BJ (cell line): ENCODE data around the gene KRT8. TPM values are rescaled to one million over a fixed set of nuclear protein-coding genes. Genes with fewer than 3 reads are reported as not detected.
"Not testable (repeated sequence)": the region's sequence is repeated elsewhere in the genome, so short reads cannot be mapped to it uniquely, and the experiment has no call there.

ENCODE experiments used
- CTCF ChIA-PET: fragments of 350-600 bp; formaldehyde crosslinking; extraction: SDS; loops from one replicate; lab custom pipeline; 2021; ENCODE audit warnings: antibody characterized with exemption, inconsistent platforms; lab: Yijun Ruan, JAX
- POLR2A ChIA-PET: fragments of 300-600 bp; sonication (Branson Sonifier 250); formaldehyde crosslinking; extraction: SDS; loops from one replicate; lab custom pipeline; 2021; ENCODE audit warnings: antibody characterized with exemption; lab: Charles Lee
- DNase-seq: peaks from one replicate; pipeline ENCODE4 v3.0.0-alpha.2; 2011; ENCODE audit warnings: low read depth
- H3K27me3 ChIP-seq: 2 replicates; pipeline ENCODE4 v1.6.0; 2011; ENCODE audit warnings: low read length; ENCODE audit not compliant: control insufficient read depth, insufficient read depth
- H3K36me3 ChIP-seq: 2 replicates; pipeline ENCODE4 v1.5.1; 2011; ENCODE audit warnings: low read length; ENCODE audit not compliant: control insufficient read depth, insufficient read depth
- H3K4me3 ChIP-seq: 2 replicates; pipeline ENCODE4 v1.5.1; 2011; ENCODE audit warnings: low read depth, mild to moderate bottlenecking, control low read depth, low read length
- polyA minus RNA-seq: library from RNA; depleted of rRNA, polyadenylated mRNA; stranded (reverse); fragments of >200 nt; gene quantifications from 2 replicates; pipeline ENCODE4 v1.2.3, GENCODE V29; 2011; rRNA and poly(A)+ RNA removed
- polyA plus RNA-seq: library from polyadenylated mRNA; depleted of rRNA; stranded (reverse); fragments of >200 nt; gene quantifications from 2 replicates; pipeline ENCODE4 v1.2.3, GENCODE V29; 2011; rRNA removed
- TF ChIP-seq, protein P1 (sequence below): IDR thresholded peaks from 2 replicates; pipeline ENCODE4 v1.5.1; 2011; ENCODE audit warnings: low read depth, mild to moderate bottlenecking, control low read depth, inconsistent platforms, low read length, moderate library complexity; ENCODE audit not compliant: insufficient read depth

The KRT8 gene
- 31.1 and 41.6 TPM in 2 replicates for polyA plus RNA-seq
- 16.4 and 29.0 TPM in 2 replicates for polyA minus RNA-seq

DNA sequence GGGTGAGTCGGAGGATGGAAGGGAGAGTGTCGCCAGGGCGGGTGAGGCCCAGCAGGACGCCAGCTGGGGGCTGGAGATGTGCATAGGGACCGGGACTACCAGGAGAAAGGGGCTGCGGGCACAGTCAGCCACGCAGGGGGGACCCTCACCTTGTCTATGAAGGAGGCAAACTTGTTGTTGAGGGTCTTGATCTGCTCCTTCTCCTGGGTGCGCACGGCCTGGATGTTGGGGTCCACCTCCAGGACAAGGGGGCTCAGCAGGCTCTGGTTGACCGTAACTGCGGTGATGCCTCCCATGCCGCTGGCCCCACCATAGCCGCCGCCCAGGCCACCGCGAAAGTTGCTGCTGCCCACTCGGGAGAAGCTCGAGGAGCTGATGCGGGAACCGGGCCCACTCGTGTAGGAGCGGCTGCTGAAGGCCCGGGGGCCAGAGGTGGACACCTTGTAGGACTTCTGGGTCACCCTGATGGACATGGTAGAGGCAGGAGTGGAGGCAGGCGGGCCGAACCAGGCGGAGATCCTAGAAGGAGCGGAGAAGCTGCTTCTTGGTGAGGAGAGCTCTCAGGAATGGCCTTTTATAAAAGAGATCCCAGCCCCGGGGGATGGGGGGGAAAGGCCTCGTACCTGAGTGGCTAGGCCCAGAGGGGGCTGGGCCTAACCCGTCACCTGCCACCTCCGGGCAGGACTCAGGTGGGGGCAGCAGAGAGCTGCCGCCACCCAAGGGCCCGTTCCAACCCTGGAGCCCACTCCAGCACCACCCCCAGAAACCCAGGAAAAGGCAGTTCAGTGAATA, at the start of gene KRT8:
Gene KRT8, minus strand, starts transcription at position 568 of the 792 bp plus-strand sequence. Its CDS starts 95 bp downstream, at position 473.
- H3K27me3 ChIP-seq, H3K4me3 ChIP-seq, H3K36me3 ChIP-seq, POLR2A ChIA-PET, DNase-seq: not testable (repeated sequence)
- CTCF ChIA-PET: interaction anchor here (0.6 to 6.3 kb wide), 7 partner anchors 11 to 850 kb away, joined by 3 to 23 read pairs (median 4); no protein-coding TSS in a partner anchor

GRCh38 chr12:52953181-52953841, 48.4 kb upstream of the KRT8 start:
- ChIA-PET CTCF (no interaction called here), POLR2A (no interaction called here)
- TF ChIP-seq, protein P1, sequence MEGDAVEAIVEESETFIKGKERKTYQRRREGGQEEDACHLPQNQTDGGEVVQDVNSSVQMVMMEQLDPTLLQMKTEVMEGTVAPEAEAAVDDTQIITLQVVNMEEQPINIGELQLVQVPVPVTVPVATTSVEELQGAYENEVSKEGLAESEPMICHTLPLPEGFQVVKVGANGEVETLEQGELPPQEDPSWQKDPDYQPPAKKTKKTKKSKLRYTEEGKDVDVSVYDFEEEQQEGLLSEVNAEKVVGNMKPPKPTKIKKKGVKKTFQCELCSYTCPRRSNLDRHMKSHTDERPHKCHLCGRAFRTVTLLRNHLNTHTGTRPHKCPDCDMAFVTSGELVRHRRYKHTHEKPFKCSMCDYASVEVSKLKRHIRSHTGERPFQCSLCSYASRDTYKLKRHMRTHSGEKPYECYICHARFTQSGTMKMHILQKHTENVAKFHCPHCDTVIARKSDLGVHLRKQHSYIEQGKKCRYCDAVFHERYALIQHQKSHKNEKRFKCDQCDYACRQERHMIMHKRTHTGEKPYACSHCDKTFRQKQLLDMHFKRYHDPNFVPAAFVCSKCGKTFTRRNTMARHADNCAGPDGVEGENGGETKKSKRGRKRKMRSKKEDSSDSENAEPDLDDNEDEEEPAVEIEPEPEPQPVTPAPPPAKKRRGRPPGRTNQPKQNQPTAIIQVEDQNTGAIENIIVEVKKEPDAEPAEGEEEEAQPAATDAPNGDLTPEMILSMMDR: no peak
- Histone ChIP-seq H3K27me3 (no peaks in the 10 kb centered on the region), H3K4me3 (no peak overlapping the region), H3K36me3 (peaks cover 12% of the 10 kb centered on the region)
- DNase-seq: no peak

- ChIA-PET CTCF (interaction anchor here (0.9 to 2.7 kb wide), 10 partner anchors 12 to 72 kb away, joined by 3 to 23 read pairs (median 4); no protein-coding TSS in a partner anchor), POLR2A (no interaction called here)
- no peak overlapping the region for H3K4me3 ChIP-seq
- TF ChIP-seq, protein P1: no peak
- DNase-seq: no peak
- H3K36me3 ChIP-seq: peaks cover 12% of the 10 kb centered on the region
- no peaks in the 10 kb centered on the region for H3K27me3 ChIP-seq
These were observed 47.4 kb upstream of the KRT8 start for GRCh38 chr12:52952076-52952801.

DNA sequence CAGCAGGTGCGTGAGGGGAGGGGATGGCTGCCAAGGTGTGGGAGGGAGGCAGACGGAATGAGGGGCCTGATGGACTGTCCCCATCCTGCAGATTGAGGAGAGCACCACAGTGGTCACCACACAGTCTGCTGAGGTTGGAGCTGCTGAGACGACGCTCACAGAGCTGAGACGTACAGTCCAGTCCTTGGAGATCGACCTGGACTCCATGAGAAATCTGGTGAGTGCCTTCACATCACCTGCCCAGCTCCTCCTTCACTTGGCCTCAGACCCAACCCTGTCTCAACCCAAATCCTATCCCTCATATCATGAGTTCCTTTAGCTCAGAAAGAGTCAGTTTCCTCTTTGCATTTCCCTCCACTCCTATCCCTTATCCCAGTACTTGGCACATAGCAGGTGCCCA, 46.8 kb upstream of the KRT8 start:
- CTCF ChIA-PET: interaction anchor here (0.9 to 2.7 kb wide), 10 partner anchors 13 to 72 kb away, joined by 3 to 23 read pairs (median 4); no protein-coding TSS in a partner anchor
- H3K27me3 ChIP-seq: no peaks in the 10 kb centered on the region
- TF ChIP-seq, protein P1: no peak
- no peak overlapping the region for H3K4me3 ChIP-seq
- DNase-seq: no peak
- POLR2A ChIA-PET: no interaction called here
- peaks cover 12% of the 10 kb centered on the region for H3K36me3 ChIP-seq

DNA sequence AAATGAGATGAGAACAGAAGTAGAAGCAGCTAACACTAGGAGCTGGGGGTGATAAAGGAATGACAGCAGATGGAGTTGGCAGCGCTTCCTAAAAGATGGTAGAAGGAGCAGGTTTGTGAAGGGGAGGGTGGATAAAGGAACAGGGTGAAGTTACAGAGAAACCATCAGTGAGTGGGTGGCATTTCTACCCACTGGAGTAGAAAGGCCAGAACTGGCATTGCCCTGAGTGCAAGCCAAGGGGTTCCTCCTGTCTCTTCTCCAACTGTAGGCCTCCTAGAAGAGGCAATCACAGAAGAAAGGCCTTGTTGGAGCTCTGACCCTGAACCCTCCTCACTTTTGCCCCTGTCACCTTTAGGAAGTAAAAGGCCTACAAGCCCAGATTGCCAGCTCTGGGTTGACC, 46.2 kb upstream of the KRT8 start:
- no peak for DNase-seq
- ChIA-PET CTCF (interaction anchor here (0.7 to 2.7 kb wide), 10 partner anchors 13 to 233 kb away, joined by 3 to 23 read pairs (median 4); no protein-coding TSS in a partner anchor), POLR2A (no interaction called here)
- no peak overlapping the region for H3K4me3 ChIP-seq
- H3K36me3 ChIP-seq: peaks cover 12% of the 10 kb centered on the region
- H3K27me3 ChIP-seq: no peaks in the 10 kb centered on the region
- TF ChIP-seq, protein P1: no peak
